Testis (tissue), 3 donors: ENCODE results near the gene C18orf54. TPM values are rescaled to one million over a fixed set of nuclear protein-coding genes. Genes with fewer than 3 reads are reported as not detected.

ENCODE experiments used
- DNase-seq: peaks from one replicate; pipeline ENCODE4 v3.0.0-alpha.2; 2019
- H3K27ac ChIP-seq, 2 donors: fragments of 200-600 bp; sonication (generic); one replicate each; pipeline ENCODE4 v1.5.1; 2019
- H3K27me3 ChIP-seq: fragments of 200-600 bp; sonication (generic); one replicate; pipeline ENCODE4 v1.5.1; 2019
- H3K36me3 ChIP-seq: fragments of 200-600 bp; sonication (generic); one replicate; pipeline ENCODE4 v1.5.1; 2017; ENCODE audit warnings: low read depth; ENCODE audit errors: missing control alignments
- H3K4me1 ChIP-seq: fragments of 200-600 bp; sonication (generic); one replicate; pipeline ENCODE4 v1.5.1; 2019
- H3K4me3 ChIP-seq, 2 donors: fragments of 200-600 bp; sonication (generic); one replicate each; pipeline ENCODE4 v1.5.1; 2017 to 2019
- H3K9me3 ChIP-seq: fragments of 200-600 bp; sonication (generic); one replicate; pipeline ENCODE4 v1.5.1; 2017
- POLR2A ChIP-seq: fragments of 450-650 bp; IDR thresholded peaks from one replicate; pipeline ENCODE4 v1.6.1; 2017; ENCODE audit warnings: antibody characterized with exemption, mild to moderate bottlenecking, moderate library complexity
- WGBS, 2 donors: methylation state at CpG; one replicate each; pipeline ENCODE4 v1.1.5; 2018; 5-methylcytosine and 5-hydroxymethylcytosine counted together
- intact Hi-C: fragments of 100-400 bp; cut with DNase I; formaldehyde crosslinking; loops from one replicate; pipeline ENCODE4 v1.15.1; 2023; ENCODE audit warnings: low total_unique reads
- polyA plus RNA-seq: library from polyadenylated mRNA; stranded (reverse); fragments of 350-450 nt; fragmentation: Illumina TruSeq; extraction: RNeasy Lipid Tissue Mini Kit (QIAGEN cat#74804); gene quantifications from one replicate; pipeline ENCODE4 v1.2.3, GENCODE V29; 2014; ENCODE audit warnings: low read depth, low replicate concordance; ENCODE audit not compliant: insufficient read depth
- small RNA-seq, 2 donors: library from RNA; depleted of rRNA; stranded (forward); fragments of <200 nt; gene quantifications; one replicate each; pipeline ENCODE3, GENCODE V24; 2016
- total RNA-seq, 2 donors: library from RNA; depleted of rRNA; stranded (reverse); fragments of >200 nt; gene quantifications; one replicate each; pipeline ENCODE4 v1.2.3, GENCODE V29; 2016
- TF ChIP-seq, protein P1 (sequence below), 3 experiments: fragments of 450-650 bp in 2 of 3; fragments of 200-600 bp in 1 of 3; sonication (generic) in 1 of 3; IDR thresholded peaks; one replicate each; pipeline ENCODE4 v1.5.1; 2016 to 2019; ENCODE audit warnings: antibody characterized with exemption in 3 of 3, mild to moderate bottlenecking in 2 of 3, moderate library complexity in 1 of 3

Gene C18orf54
- total and polyA plus RNA-seq, 3 donors from 2014 or later = 11.7 to 18.2 (median 16.0) TPM

GRCh38 chr18:54415086-54415485, 57.4 kb downstream of the C18orf54 start:
- whole genome bisulfite sequencing, 2 donors = 93 to 94% methylated on average over 2 of the region's 2 CpGs
- Histone ChIP-seq H3K36me3 (no peaks in the 10 kb centered on the region), H3K4me3 (no peak overlapping the region), H3K27ac (no peak overlapping the region), H3K9me3 (no peaks in the 10 kb centered on the region), H3K27me3 (no peaks in the 10 kb centered on the region), H3K4me1 (no peaks in the 10 kb centered on the region)
- no peak for DNase-seq
- intact Hi-C loops = no loop called here
- TF ChIP-seq POLR2A = no peak
- TF ChIP-seq, protein P1, sequence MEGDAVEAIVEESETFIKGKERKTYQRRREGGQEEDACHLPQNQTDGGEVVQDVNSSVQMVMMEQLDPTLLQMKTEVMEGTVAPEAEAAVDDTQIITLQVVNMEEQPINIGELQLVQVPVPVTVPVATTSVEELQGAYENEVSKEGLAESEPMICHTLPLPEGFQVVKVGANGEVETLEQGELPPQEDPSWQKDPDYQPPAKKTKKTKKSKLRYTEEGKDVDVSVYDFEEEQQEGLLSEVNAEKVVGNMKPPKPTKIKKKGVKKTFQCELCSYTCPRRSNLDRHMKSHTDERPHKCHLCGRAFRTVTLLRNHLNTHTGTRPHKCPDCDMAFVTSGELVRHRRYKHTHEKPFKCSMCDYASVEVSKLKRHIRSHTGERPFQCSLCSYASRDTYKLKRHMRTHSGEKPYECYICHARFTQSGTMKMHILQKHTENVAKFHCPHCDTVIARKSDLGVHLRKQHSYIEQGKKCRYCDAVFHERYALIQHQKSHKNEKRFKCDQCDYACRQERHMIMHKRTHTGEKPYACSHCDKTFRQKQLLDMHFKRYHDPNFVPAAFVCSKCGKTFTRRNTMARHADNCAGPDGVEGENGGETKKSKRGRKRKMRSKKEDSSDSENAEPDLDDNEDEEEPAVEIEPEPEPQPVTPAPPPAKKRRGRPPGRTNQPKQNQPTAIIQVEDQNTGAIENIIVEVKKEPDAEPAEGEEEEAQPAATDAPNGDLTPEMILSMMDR (IDR thresholded peaks at IDR 0.05) = no peak

DNA sequence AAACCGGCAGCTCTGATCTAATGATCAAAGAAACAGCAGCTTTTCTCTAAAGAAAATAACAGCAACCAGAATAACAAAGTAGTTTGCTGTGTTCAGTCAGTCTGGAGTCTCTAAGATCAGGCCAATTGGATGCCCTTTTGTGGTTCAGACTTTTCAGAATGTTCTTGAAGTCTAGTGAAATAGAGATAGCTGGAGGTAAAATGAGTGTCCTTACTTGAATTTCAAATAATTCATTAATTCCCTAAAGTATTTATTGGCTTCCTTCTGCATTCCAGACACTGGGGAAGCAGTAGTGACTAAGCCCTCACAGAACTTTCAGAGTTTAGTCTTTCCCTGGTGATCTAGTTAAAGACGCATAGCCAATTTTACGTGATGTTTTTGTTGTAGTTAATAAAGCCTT, 58.7 kb downstream of the C18orf54 start:
- Histone ChIP-seq H3K27me3 (no peaks in the 10 kb centered on the region), H3K4me1 (no peaks in the 10 kb centered on the region), H3K9me3 (no peaks in the 10 kb centered on the region), H3K4me3 (no peak overlapping the region), H3K27ac (no peak overlapping the region), H3K36me3 (no peaks in the 10 kb centered on the region)
- DNase-seq = no peak
- WGBS, 2 donors = 48 to 49% methylated on average over 3 of the region's 3 CpGs
- TF ChIP-seq, protein P1 (IDR thresholded peaks at IDR 0.05) = no peak
- no peak for TF ChIP-seq POLR2A
- intact Hi-C loops = no loop called here

GRCh38 chr18:54423831-54424230, 66.1 kb downstream of the C18orf54 start:
- no peak for DNase-seq
- TF ChIP-seq POLR2A = no peak
- TF ChIP-seq, protein P1 (IDR thresholded peaks at IDR 0.05) = no peak
- Histone ChIP-seq H3K4me1 (no peaks in the 10 kb centered on the region), H3K27me3 (no peaks in the 10 kb centered on the region), H3K36me3 (no peaks in the 10 kb centered on the region), H3K9me3 (no peaks in the 10 kb centered on the region), H3K27ac (no peak overlapping the region), H3K4me3 (no peak overlapping the region)
- WGBS, 2 donors = 66 to 73% methylated on average over 2 of the region's 2 CpGs
- intact Hi-C loops = no loop called here

DNA sequence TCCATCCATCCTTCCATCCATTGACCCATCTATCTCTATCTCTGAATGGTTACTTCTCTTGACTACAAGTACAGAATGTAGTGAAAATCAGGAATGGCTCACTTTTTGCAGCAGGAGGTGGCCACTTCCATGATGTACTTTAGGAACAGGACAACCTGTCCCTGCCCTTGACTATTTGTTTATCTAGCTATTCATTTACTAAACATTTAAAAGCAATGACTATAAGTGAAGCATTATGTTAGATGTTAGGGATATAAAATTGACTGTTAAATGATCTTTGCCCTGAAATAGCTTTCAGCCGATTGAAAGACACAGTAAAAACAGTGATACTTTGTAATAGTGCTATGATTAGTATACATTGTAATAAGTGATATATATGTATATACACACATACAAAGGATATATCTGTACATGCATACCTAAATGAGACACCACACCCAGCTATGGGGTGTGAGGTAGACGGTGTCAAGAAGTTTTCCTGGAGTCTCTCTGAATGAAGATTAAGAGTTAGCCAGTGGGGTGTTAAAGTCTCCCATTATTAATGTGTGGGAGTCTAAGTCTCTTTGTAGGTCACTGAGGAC, 68.5 kb downstream of the C18orf54 start:
- Histone ChIP-seq H3K9me3 (no peaks in the 10 kb centered on the region), H3K36me3 (no peaks in the 10 kb centered on the region), H3K27ac (no peak overlapping the region), H3K27me3 (no peaks in the 10 kb centered on the region), H3K4me3 (no peak overlapping the region), H3K4me1 (no peaks in the 10 kb centered on the region)
- TF ChIP-seq, protein P1 (IDR thresholded peaks at IDR 0.05) = no peak
- no peak for TF ChIP-seq POLR2A
- WGBS, 2 donors = 78 to 79% methylated on average over 2 of the region's 2 CpGs
- intact Hi-C loops = no loop called here
- DNase-seq = no peak

Small RNA genes within 50 kb of the gene (small RNA-seq; reads per million reads assigned to genes)
- gene SNRPGP2 = 0.46 to 0.57 reads per million in 2 donors

Other genes starting within 250 kb of the C18orf54 start
- 10 to 100 TPM; 59.1 to 66.9 TPM for gene MBD2, start 133.2 kb upstream of the C18orf54 start, total RNA-seq
- 106 TPM for gene MBD2, start 133.2 kb upstream of the C18orf54 start, polyA plus RNA-seq
- 10 to 100 TPM; 91.7 to 93.7 TPM for gene POLI, start 88.4 kb upstream of the C18orf54 start, total RNA-seq
- 56.5 TPM for gene POLI, start 88.4 kb upstream of the C18orf54 start, polyA plus RNA-seq
- gene STARD6, start within 50 bp of the C18orf54 start, total RNA-seq = 1 to 10 TPM; 4.4 to 5.7 TPM
- gene STARD6, start within 50 bp of the C18orf54 start, polyA plus RNA-seq = 42.6 TPM
- gene DYNAP, start 233.3 kb downstream of the C18orf54 start, total RNA-seq = under 1 TPM in 1 of 2 donors, not detected in 1; 0.24 TPM
- gene DYNAP, start 233.3 kb downstream of the C18orf54 start, polyA plus RNA-seq = not detected